HepG2 (cell line): ENCODE measurements around the gene AEBP1. TPM values are rescaled to one million over a fixed set of nuclear protein-coding genes. Genes with fewer than 3 reads are reported as not detected.

Source experiments
- AKAP8 ChIP-seq: sonication (generic); formaldehyde crosslinking; IDR thresholded peaks from 2 replicates; pipeline ENCODE4 v1.5.1; 2020; ENCODE audit warnings: mild to moderate bottlenecking, missing genetic modification reagents
- ARNT2 ChIP-seq: sonication (generic); formaldehyde crosslinking; IDR thresholded peaks from 2 replicates; pipeline ENCODE4 v1.8.0; 2022; ENCODE audit warnings: mild to moderate bottlenecking, low read depth, missing genetic modification reagents, moderate library complexity
- GABPA ChIP-seq, 2 experiments: IDR thresholded peaks; 2 replicates each; pipeline ENCODE4 v1.6.1; 2011 to 2016; ENCODE audit warnings: low read depth in 2 of 2, low read length in 1 of 2, missing biosample characterization in 1 of 2, missing genetic modification characterization in 1 of 2
- MEIS2 ChIP-seq: sonication (generic); formaldehyde crosslinking; IDR thresholded peaks from 2 replicates; pipeline ENCODE4 v1.9.0; 2021; ENCODE audit warnings: mild to moderate bottlenecking, missing genetic modification reagents
- MIER2 ChIP-seq: IDR thresholded peaks from 2 replicates; pipeline ENCODE4 v1.6.1; 2016; ENCODE audit warnings: missing biosample characterization, missing genetic modification reagents
- NR2F2 ChIP-seq: IDR thresholded peaks from 2 replicates; pipeline ENCODE4 v1.6.1; 2012; ENCODE audit warnings: low read depth, inconsistent platforms, borderline replicate concordance
- PLRG1 ChIP-seq: fragments of 450-650 bp; conservative IDR thresholded peaks from 2 replicates; pipeline ENCODE4 v1.6.1; 2016
- RNF2 ChIP-seq: fragments of 450-650 bp; conservative IDR thresholded peaks from 2 replicates; pipeline ENCODE4 v1.6.1; 2016; ENCODE audit warnings: low read depth
- STAT5B ChIP-seq: sonication (generic); formaldehyde crosslinking; IDR thresholded peaks from 2 replicates; pipeline ENCODE4 v1.4.0; 2020; ENCODE audit warnings: missing genetic modification reagents
- TAF1 ChIP-seq: sonication (generic); formaldehyde crosslinking; IDR thresholded peaks from 2 replicates; pipeline ENCODE4 v1.4.0; 2020; ENCODE audit warnings: missing genetic modification reagents
- WIZ ChIP-seq: sonication (generic); formaldehyde crosslinking; IDR thresholded peaks from 2 replicates; pipeline ENCODE4 v1.5.1; 2020; ENCODE audit warnings: mild to moderate bottlenecking, missing genetic modification reagents
- YY1 ChIP-seq: IDR thresholded peaks from 2 replicates; pipeline ENCODE4 v1.6.1; 2011; ENCODE audit warnings: low read length, low read depth, moderate library complexity, mild to moderate bottlenecking; ENCODE audit not compliant: insufficient read depth, insufficient replicate concordance
- ZBTB21 ChIP-seq: sonication (generic); formaldehyde crosslinking; IDR thresholded peaks from 2 replicates; pipeline ENCODE4 v1.4.0; 2020; ENCODE audit warnings: missing genetic modification reagents
- ZNF234 ChIP-seq: sonication (generic); formaldehyde crosslinking; conservative IDR thresholded peaks from 2 replicates; pipeline ENCODE4 v1.5.1; 2020; ENCODE audit warnings: mild to moderate bottlenecking, missing genetic modification reagents
- ZNF30 ChIP-seq: sonication (generic); formaldehyde crosslinking; IDR thresholded peaks from 2 replicates; pipeline ENCODE4 v1.5.0; 2020; ENCODE audit warnings: mild to moderate bottlenecking, missing genetic modification reagents
- ZNF383 ChIP-seq: sonication (generic); formaldehyde crosslinking; IDR thresholded peaks from 2 replicates; pipeline ENCODE4 v1.4.0; 2020; ENCODE audit warnings: missing genetic modification reagents, mild to moderate bottlenecking, borderline replicate concordance
- ZNF616 ChIP-seq: sonication (generic); formaldehyde crosslinking; IDR thresholded peaks from 2 replicates; pipeline ENCODE4 v1.5.0; 2020; ENCODE audit warnings: low read depth, mild to moderate bottlenecking, missing genetic modification reagents
- polyA plus RNA-seq, 8 experiments: library from polyadenylated mRNA; depleted of rRNA in 3 of 8; stranded (reverse) in 7 of 8; unstranded in 1 of 8; fragments of >200 nt; fragmentation: Illumina TruSeq in 4 of 8; extraction: Trizol in 4 of 8; gene quantifications; 2 replicates each; pipeline versions ENCODE4 v1.2.1 to v1.2.3, GENCODE V29; 2011 to 2016; ENCODE audit warnings: low read depth in 4 of 8, missing spikeins in 1 of 8, mixed read lengths in 1 of 8; ENCODE audit not compliant: insufficient read depth in 1 of 8
- total RNA-seq, 5 experiments: library from RNA; depleted of rRNA; stranded (reverse); fragments of >200 nt; fragmentation: Illumina TruSeq; extraction: Trizol; gene quantifications; 2 replicates each; pipeline ENCODE4 v1.2.3, GENCODE V29; 2016; ENCODE audit warnings: low read depth in 1 of 5
- TF ChIP-seq, protein P1 (sequence below): IDR thresholded peaks from 2 replicates; pipeline ENCODE4 v1.6.1; 2012; ENCODE audit warnings: low read length, improper control_type of control experiment
- TF ChIP-seq, protein P2 (sequence below): IDR thresholded peaks from 2 replicates; pipeline ENCODE4 v1.6.1; 2016; ENCODE audit warnings: low read depth, missing genetic modification reagents, missing compliant biosample characterization
- TF ChIP-seq, protein P3 (sequence below): sonication (generic); formaldehyde crosslinking; IDR thresholded peaks from 2 replicates; pipeline ENCODE4 v1.8.1; 2023; ENCODE audit warnings: missing genetic modification reagents, mild to moderate bottlenecking, borderline replicate concordance

The AEBP1 gene
- total and polyA plus RNA-seq, 2 of the 13 experiments (the other 11 are each of a cell fraction or from before 2014, with no cell fraction given) = 0.22 to 0.55 TPM

DNA sequence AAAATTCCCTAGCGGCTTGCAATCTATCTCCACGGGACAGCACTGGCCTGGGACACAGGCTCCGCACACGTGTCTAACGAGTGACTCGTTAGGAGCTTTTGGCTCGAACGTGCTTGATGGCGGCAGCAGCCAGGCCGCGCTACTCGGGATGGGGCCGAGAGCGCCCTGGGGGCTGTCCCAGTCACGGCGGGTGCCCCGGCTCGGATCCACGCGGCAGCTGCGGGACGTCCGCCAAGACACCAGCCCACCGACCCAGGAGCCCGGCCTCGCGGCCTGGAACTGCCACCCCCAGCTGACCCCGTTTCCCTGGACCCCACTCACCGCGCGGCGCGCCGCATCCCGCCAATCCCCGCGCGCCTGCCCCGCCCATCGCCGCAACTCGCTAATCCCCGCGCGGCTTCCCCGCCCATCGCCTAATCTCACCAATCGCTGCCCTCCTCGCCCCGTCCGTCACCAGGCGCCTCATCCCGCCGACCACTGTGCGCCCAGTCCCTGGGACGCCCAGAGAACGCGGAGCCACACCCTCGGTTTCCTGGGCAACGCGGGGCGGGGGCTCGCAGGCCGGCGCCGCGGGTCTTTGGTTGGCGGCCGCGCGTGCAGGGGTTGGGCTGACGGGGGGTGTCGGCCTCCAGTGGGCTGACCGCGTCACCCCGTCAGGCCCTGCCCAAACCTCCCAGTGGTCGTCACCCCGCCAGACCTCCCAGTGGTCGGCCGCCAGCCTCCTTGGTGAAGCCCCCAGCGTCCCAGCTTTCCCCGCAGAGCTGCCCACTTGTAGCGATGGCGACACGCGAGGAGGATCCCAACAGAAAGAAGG lies 19.3 kb downstream of the AEBP1 start, which contains the start of gene POLD2 (continued):
- TF ChIP-seq, protein P1, sequence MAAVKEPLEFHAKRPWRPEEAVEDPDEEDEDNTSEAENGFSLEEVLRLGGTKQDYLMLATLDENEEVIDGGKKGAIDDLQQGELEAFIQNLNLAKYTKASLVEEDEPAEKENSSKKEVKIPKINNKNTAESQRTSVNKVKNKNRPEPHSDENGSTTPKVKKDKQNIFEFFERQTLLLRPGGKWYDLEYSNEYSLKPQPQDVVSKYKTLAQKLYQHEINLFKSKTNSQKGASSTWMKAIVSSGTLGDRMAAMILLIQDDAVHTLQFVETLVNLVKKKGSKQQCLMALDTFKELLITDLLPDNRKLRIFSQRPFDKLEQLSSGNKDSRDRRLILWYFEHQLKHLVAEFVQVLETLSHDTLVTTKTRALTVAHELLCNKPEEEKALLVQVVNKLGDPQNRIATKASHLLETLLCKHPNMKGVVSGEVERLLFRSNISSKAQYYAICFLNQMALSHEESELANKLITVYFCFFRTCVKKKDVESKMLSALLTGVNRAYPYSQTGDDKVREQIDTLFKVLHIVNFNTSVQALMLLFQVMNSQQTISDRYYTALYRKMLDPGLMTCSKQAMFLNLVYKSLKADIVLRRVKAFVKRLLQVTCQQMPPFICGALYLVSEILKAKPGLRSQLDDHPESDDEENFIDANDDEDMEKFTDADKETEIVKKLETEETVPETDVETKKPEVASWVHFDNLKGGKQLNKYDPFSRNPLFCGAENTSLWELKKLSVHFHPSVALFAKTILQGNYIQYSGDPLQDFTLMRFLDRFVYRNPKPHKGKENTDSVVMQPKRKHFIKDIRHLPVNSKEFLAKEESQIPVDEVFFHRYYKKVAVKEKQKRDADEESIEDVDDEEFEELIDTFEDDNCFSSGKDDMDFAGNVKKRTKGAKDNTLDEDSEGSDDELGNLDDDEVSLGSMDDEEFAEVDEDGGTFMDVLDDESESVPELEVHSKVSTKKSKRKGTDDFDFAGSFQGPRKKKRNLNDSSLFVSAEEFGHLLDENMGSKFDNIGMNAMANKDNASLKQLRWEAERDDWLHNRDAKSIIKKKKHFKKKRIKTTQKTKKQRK = no peak
- TF ChIP-seq STAT5B (no peak), AKAP8 (no peak), YY1 (peak; percentile 66), MEIS2 (no peak), MIER2 (CRISPR knock-in tag) (no peak), ZNF30 (CRISPR knock-in tag) (no peak), ARNT2 (peak; percentile 86; the same call in 1 of the 2 replicates), ZNF616 (peak; percentile 34; the same call in 1 of the 2 replicates), GABPA (IDR thresholded peaks at IDR 0.05; ENCODE audit: low read depth, low read length) (no peak), GABPA (CRISPR knock-in tag; IDR thresholded peaks at IDR 0.05; ENCODE audit: low read depth) (no peak), PLRG1 (no peak), RNF2 (peak; percentile 88), ZNF383 (no peak), TAF1 (CRISPR knock-in tag) (peak; percentile 77), ZNF234 (CRISPR knock-in tag) (peak; percentile 81; the same call in 1 of the 2 replicates), ZBTB21 (no peak), WIZ (CRISPR knock-in tag) (peak; percentile 62; the same call in 1 of the 2 replicates), NR2F2 (no peak)
- TF ChIP-seq, protein P2, sequence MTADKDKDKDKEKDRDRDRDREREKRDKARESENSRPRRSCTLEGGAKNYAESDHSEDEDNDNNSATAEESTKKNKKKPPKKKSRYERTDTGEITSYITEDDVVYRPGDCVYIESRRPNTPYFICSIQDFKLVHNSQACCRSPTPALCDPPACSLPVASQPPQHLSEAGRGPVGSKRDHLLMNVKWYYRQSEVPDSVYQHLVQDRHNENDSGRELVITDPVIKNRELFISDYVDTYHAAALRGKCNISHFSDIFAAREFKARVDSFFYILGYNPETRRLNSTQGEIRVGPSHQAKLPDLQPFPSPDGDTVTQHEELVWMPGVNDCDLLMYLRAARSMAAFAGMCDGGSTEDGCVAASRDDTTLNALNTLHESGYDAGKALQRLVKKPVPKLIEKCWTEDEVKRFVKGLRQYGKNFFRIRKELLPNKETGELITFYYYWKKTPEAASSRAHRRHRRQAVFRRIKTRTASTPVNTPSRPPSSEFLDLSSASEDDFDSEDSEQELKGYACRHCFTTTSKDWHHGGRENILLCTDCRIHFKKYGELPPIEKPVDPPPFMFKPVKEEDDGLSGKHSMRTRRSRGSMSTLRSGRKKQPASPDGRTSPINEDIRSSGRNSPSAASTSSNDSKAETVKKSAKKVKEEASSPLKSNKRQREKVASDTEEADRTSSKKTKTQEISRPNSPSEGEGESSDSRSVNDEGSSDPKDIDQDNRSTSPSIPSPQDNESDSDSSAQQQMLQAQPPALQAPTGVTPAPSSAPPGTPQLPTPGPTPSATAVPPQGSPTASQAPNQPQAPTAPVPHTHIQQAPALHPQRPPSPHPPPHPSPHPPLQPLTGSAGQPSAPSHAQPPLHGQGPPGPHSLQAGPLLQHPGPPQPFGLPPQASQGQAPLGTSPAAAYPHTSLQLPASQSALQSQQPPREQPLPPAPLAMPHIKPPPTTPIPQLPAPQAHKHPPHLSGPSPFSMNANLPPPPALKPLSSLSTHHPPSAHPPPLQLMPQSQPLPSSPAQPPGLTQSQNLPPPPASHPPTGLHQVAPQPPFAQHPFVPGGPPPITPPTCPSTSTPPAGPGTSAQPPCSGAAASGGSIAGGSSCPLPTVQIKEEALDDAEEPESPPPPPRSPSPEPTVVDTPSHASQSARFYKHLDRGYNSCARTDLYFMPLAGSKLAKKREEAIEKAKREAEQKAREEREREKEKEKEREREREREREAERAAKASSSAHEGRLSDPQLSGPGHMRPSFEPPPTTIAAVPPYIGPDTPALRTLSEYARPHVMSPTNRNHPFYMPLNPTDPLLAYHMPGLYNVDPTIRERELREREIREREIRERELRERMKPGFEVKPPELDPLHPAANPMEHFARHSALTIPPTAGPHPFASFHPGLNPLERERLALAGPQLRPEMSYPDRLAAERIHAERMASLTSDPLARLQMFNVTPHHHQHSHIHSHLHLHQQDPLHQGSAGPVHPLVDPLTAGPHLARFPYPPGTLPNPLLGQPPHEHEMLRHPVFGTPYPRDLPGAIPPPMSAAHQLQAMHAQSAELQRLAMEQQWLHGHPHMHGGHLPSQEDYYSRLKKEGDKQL (CRISPR knock-in tag) = no peak
- TF ChIP-seq, protein P3, sequence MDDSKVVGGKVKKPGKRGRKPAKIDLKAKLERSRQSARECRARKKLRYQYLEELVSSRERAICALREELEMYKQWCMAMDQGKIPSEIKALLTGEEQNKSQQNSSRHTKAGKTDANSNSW (CRISPR knock-in tag) = no peak
